ENCODE data around the gene RAB15. TPM values are rescaled to one million over a fixed set of nuclear protein-coding genes. Genes with fewer than 3 reads are reported as not detected.

Gene RAB15
- polyA plus RNA-seq, 3 donors, result 0.09 to 0.14 (median 0.09) TPM

GRCh38 chr14:64906022-64906421, 66.1 kb downstream of the RAB15 start:
- Histone ChIP-seq H2AFZ (ENCODE audit: insufficient read depth, low read depth, low read length, poor library complexity, severe bottlenecking) (no peak overlapping the region), H4K20me1 (ENCODE audit: insufficient read depth, low read length) (no peaks in the 10 kb centered on the region), H3K27ac (ENCODE audit: low read depth in 1 of 2, low read length in 2 of 2) (no peak overlapping the region), H3K4me2 (replicated peaks; ENCODE audit: extremely low read depth, low read length, poor library complexity, severe bottlenecking) (no peak overlapping the region), H3K79me2 (ENCODE audit: insufficient read depth, low read length) (no peaks in the 10 kb centered on the region), H3K36me3 (replicated peaks in 1 of 2; ENCODE audit: control insufficient read depth in 1 of 2, insufficient read depth in 2 of 2, low read length in 2 of 2) (no peaks in the 10 kb centered on the region), H3K9me3 (replicated peaks in 1 of 2; ENCODE audit: control insufficient read depth in 1 of 2, insufficient read depth in 1 of 2, low read length in 2 of 2) (no peaks in the 10 kb centered on the region), H3K9ac (ENCODE audit: insufficient read depth, low read length, poor library complexity, severe bottlenecking) (no peak overlapping the region), H3K4me1 (ENCODE audit: control insufficient read depth in 1 of 2, insufficient read depth in 2 of 2, low read length in 2 of 2) (peaks cover 11 to 14% of the 10 kb centered on the region in 2 donors), H3K4me3 (replicated peaks in 1 of 3; ENCODE audit: low read depth in 2 of 3, low read length in 3 of 3) (no peak overlapping the region), H3K27me3 (ENCODE audit: control insufficient read depth in 2 of 2, insufficient read depth in 2 of 2, low read length in 2 of 2) (no peaks in the 10 kb centered on the region)
- Mint-ChIP-seq H3K27ac (peak overlapping the region in 5 of 7 donors; percentile 0 to 46 (median 20)), H3K36me3 (no peaks in the 10 kb centered on the region), H3K9me3 (peaks cover 0 to 5% (median 0%) of the 10 kb centered on the region in 7 donors), H3K4me3 (no peak overlapping the region), H3K4me1 (peaks cover 14% of the 10 kb centered on the region), H3K27me3 (ENCODE audit: low read depth in 3 of 3) (peaks cover 4 to 10% (median 4%) of the 10 kb centered on the region in 3 donors)
- DNase-seq, result peak in 1 of 3 donors; percentile 9
- 40% methylated on average over 2 of the region's 6 CpGs for WGBS (ENCODE audit: insufficient coverage)
- TF ChIP-seq CTCF (IDR thresholded peaks at IDR 0.05), result no peak
- intact Hi-C loops (cut with micrococcal nuclease), result no loop called here

DNA sequence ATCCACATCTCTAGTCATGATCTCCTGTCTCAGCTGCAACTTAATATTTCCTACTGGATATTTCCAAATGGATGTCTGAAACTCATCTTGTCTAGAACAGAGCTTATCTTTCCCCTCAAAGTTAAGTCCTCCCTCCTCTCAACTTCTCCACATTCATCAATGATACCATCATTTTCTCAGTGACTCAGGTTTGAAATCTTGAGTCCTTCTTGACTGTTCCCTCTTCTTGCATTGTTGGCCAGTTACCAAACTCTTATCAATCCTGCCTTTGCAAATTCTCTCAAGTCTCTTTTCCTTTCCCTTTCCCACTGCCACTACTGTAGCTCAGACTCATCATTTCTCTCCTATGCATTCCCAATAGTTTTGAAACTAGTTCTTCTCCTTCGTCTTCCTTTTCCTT, 72.2 kb downstream of the RAB15 start:
- no peaks in the 10 kb centered on the region for H3K79me2 ChIP-seq (ENCODE audit: insufficient read depth, low read length)
- H3K27me3 Mint-ChIP-seq (ENCODE audit: low read depth in 3 of 3), result peaks cover 9 to 23% (median 12%) of the 10 kb centered on the region in 3 donors
- H3K4me1 ChIP-seq (ENCODE audit: control insufficient read depth in 1 of 2, insufficient read depth in 2 of 2, low read length in 2 of 2), result no peaks in the 10 kb centered on the region
- no peaks in the 10 kb centered on the region for H3K36me3 Mint-ChIP-seq
- no peak for DNase-seq
- H4K20me1 ChIP-seq (ENCODE audit: insufficient read depth, low read length), result no peaks in the 10 kb centered on the region
- no CpG with 5 or more reads among the region's 1 CpG for WGBS (ENCODE audit: insufficient coverage)
- no peak overlapping the region for H3K4me3 ChIP-seq (replicated peaks in 1 of 3; ENCODE audit: low read depth in 2 of 3, low read length in 3 of 3)
- no peak overlapping the region for H3K27ac Mint-ChIP-seq
- H3K27me3 ChIP-seq (ENCODE audit: control insufficient read depth in 2 of 2, insufficient read depth in 2 of 2, low read length in 2 of 2), result peaks cover 0 to 7% of the 10 kb centered on the region in 2 donors
- H3K36me3 ChIP-seq (replicated peaks in 1 of 2; ENCODE audit: control insufficient read depth in 1 of 2, insufficient read depth in 2 of 2, low read length in 2 of 2), result no peaks in the 10 kb centered on the region
- no peak overlapping the region for H3K4me2 ChIP-seq (replicated peaks; ENCODE audit: extremely low read depth, low read length, poor library complexity, severe bottlenecking)
- no peak overlapping the region for H3K27ac ChIP-seq (ENCODE audit: low read depth in 1 of 2, low read length in 2 of 2)
- no peak overlapping the region for H3K4me3 Mint-ChIP-seq
- intact Hi-C loops (cut with micrococcal nuclease), result no loop called here
- H3K4me1 Mint-ChIP-seq, result no peaks in the 10 kb centered on the region
- peaks cover 0 to 4% (median 0%) of the 10 kb centered on the region in 7 donors for H3K9me3 Mint-ChIP-seq
- H2AFZ ChIP-seq (ENCODE audit: insufficient read depth, low read depth, low read length, poor library complexity, severe bottlenecking), result no peak overlapping the region
- no peaks in the 10 kb centered on the region for H3K9me3 ChIP-seq (replicated peaks in 1 of 2; ENCODE audit: control insufficient read depth in 1 of 2, insufficient read depth in 1 of 2, low read length in 2 of 2)
- TF ChIP-seq CTCF (IDR thresholded peaks at IDR 0.05), result no peak
- H3K9ac ChIP-seq (ENCODE audit: insufficient read depth, low read length, poor library complexity, severe bottlenecking), result no peak overlapping the region

Small RNA genes lying within 50 kb of the gene (small RNA-seq; reads per million reads assigned to genes)
- gene RPPH1-2P (ENCODE audit: insufficient read length, low read depth), result not detected

Other genes starting within 250 kb of the RAB15 start
- gene SPTB, start 92.4 kb downstream of the RAB15 start, polyA plus RNA-seq, result not detected
- 10 to 100 TPM; 31.1 to 98.3 (median 81.2) TPM for gene CHURC1, start 57.9 kb downstream of the RAB15 start, polyA plus RNA-seq
- not detected for gene GPX2, start 29.6 kb downstream of the RAB15 start, polyA plus RNA-seq
- gene FNTB, start 14.6 kb upstream of the RAB15 start, polyA plus RNA-seq, result 10 to 100 TPM; 12.3 to 14.2 (median 14.1) TPM
- gene MAX, start 130.2 kb upstream of the RAB15 start, polyA plus RNA-seq, result 10 to 100 TPM; 78.2 to 87.0 (median 81.5) TPM